Right renal cortex interstitium (tissue), 3 donors: ENCODE measurements around the gene MYL4. TPM values are rescaled to one million over a fixed set of nuclear protein-coding genes. Genes with fewer than 3 reads are reported as not detected.
A peak's percentile ranks its signal among the peaks of the same experiment; 100 is the strongest.
"Not testable (repeated sequence)": the region's sequence is repeated elsewhere in the genome, so short reads cannot be mapped to it uniquely, and the experiment has no call there.

Experiments
- DNase-seq, 3 donors: peaks; one replicate each; pipeline ENCODE4 v3.0.0-alpha.2; 2013; ENCODE audit warnings: low read depth in 3 of 3, low spot score in 2 of 3
- polyA plus RNA-seq, 3 donors: library from polyadenylated mRNA; unstranded; fragments of 120-200 nt; gene quantifications; one replicate each; pipeline ENCODE4 v1.2.1, GENCODE V29; 2013; ENCODE audit not compliant: insufficient read length in 3 of 3

The MYL4 gene
- polyA plus RNA-seq, 3 donors: 3.6 to 6.6 (median 3.9) TPM

DNA sequence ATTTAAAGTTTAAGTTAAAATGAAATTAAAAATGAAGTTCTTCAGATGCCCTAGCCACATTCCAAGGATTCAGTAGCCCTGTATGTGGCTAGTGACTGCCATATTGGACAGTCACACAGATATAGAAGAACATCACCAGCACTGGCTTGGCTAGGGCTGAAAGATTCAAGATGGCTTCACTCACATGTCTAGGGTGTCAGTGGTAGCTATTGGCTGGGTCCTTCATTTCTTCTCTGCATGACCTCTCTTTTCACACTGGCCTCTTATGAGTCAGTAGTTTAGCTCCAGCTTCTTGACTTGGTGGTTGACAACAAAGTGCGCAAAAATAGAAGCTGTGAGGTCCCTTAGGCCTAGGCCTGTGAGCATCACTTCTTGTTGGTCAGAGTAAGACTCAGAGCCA is 18.4 kb upstream of the MYL4 start:
- DNase-seq: no peak

DNA sequence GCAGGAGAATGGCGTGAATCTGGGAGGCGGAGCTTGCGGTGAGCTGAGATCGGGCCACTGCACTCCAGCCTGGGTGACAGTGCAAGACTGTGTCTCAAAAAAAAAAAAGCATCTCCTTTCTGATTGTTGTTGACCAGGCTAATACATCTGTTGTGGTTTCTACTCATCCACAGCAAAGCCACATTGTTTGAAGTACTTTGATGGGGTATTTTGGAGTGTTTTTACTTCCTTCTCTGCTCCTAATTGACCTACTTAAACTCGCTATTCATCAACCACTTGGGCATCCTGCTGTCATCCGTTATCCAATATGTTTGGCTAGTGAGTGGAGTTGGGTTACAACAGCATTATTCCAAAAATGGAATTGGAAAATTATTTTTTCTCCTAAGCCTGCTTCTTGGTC is 16.6 kb upstream of the MYL4 start:
- DNase-seq: no peak

DNA sequence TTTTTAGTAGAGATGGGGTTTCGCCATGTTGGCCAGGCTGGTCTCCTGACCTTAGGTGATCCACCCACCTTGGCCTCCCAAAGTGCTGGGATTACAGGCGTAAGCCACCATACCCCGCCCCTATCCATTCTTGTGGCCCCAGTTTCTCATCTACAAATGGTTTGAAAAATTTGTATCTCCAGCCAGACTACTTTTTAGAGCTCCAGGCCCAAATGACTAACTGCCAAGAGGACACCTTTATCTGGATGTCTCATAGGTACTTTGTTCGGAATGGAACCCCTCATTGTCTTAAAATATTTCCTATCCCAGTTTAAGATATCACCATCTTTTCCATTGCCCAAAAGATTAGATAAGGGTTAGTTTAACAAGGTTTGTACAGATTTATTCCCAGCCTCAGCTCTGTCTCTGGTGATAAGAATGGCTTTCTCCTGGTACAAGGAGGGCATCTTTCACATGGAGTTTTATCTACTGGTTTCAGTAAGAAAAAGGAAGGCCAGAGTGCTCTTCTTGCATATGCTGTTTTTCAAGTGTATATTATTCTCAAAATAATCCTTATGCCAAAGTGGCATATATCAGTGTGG is 15.1 kb upstream of the MYL4 start:
- no peak for DNase-seq

DNA sequence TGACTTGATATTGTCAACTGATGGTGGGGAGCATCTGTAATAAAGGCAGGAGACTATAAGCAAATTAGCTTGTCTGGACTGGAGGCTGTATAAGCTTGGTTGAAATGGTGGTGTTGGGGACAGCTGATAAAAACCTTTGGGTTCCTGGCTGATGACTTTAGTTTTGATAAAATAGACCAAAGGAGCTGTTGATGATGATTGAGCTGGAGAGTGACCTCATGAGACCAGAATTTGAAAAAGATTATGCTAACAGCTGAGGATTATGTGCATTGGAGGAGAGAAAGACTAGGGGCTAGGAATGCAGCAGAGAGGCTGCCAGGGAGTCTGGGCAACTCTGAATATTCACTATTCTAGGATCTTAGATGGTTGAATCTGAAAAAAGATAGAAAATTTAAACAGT is 11.3 kb upstream of the MYL4 start:
- no peak for DNase-seq

DNA sequence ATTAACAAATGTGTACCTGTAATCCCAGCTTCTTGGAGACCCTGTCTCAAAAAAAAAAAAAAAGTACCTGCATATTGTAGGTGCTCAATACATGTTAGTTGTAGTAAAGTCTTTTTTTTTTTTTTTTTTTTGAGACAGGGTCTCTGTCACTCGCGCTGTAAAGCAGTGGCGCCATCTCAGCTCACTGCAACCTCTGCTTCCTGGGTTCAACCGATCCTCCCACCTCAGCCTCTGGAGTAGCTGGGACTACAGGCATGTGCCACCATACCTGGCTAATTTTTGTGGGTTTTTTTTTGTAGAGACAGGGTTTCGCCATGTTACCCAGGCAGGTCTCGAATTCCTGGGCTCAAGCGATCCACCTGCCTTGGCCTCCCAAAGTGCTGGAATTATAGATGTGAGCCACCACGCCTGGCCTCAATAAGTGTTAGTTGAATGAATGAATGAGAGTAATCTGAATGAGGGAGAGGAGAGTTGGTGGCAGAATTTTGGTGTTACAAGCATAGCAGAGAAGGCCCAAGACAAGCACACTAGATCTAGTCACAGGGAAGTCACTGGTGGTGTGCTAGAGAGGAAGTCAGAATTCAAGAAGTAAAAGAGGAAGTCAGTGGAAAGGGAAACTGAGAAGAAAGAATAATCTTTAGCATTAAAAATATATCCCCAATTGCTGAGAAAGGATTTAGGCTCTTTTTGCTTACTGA is 9.4 kb upstream of the MYL4 start:
- no peak for DNase-seq

DNA sequence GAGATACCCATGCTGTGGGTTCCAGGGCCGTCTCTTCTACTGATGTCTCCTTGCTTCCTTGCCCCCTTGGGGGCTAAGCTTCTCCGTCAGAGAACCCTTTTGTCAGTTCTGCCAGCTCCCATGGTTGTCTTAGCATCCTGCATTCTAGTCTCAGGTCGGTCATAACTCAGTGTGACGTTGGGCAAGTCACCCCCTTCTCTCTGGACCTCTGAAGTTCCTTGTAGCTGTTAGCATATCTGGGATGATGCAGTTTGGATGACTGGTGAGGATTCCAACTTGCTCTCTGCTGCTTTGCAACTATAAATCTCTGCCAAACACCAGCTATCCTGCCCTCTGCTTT is 8.9 kb upstream of the MYL4 start:
- no peak for DNase-seq

DNA sequence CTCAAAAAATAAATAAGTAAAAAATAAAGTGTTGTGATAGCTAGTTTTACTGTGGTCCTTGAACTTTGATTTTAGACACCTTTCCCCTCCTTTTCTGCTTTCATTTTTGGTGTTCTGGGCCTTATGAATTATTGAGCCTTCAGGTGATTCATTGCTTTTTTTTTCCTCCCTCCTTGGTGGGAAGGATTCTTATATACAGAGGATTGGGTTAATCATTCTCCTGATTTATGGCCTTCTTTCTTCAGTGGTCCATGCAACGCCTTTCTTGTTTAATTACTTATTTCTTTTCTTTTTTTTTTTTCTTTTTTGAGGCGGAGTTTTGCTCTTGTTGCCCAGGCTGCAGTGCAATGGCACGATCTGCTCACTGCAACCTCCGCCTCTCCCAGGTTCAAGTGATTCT is 8.0 kb upstream of the MYL4 start:
- peak in 1 of 3 donors; percentile 25 for DNase-seq

DNA sequence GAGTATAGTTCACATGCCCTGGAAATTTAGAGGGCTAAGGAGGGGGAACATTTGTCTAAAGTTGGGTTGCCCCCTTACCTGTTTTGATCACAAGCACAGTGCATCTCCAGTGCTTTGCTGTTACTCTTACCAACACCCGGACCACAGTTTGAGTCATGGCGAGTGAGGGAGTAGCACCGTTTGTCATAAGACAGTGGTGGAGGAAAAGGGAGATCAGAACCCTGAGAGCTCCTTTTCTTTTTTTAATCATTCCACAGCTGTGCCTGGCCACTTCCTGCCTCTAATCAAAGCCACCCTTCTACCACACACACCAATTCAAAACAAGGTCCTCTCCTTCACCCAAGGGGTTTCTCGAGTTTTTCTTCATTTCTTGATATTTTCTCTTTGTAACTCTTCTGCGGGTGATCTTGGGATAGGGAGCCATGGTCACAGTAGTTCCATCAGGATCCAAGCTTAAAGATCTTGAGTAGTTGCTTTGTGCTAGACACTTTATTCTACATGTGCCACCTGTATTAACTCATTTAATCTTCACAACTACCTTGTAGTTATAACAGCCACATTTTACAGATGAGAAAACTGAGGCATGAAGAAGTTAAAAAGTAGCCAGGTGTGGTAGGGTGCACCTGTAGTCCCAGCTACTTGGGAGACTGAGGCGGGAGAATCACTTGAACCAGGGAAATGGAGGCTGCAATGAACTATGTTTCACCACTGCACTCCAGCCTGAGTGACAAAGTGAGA is 5.0 kb upstream of the MYL4 start:
- DNase-seq: no peak

DNA sequence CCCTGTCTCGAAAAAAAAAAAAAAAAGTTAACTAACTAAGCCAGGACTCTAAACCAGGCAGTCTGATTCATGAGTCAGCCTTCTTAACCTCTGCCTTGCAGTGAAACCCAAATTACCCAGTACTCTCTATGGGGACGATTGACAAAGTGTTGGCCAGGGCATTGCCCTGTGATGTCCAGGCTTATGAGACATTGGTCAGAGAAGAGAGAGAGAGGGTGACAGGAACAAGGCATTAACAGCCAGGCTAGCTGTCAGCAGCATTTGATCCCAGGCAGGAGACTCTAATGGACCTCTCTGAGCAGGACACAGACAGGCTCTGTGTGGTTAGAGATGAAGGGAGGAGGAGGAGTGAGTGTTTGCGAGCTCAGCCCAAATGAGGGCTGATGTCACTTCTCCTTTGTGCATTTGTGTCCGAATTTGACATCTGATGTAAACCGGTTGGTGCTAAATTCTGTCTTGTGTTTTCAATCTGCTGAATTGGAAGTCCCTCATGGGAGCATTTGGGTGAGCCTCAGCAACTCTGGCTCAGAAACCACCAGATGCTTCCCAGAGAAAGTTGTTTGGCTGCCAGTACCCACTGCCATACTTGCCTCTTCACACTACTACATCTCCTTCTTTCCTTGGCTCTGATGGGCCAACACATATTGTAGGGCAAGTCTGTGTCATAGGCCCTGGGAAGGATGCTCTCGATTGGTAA is 4.3 kb upstream of the MYL4 start:
- peak in 1 of 3 donors; percentile 16 for DNase-seq

DNA sequence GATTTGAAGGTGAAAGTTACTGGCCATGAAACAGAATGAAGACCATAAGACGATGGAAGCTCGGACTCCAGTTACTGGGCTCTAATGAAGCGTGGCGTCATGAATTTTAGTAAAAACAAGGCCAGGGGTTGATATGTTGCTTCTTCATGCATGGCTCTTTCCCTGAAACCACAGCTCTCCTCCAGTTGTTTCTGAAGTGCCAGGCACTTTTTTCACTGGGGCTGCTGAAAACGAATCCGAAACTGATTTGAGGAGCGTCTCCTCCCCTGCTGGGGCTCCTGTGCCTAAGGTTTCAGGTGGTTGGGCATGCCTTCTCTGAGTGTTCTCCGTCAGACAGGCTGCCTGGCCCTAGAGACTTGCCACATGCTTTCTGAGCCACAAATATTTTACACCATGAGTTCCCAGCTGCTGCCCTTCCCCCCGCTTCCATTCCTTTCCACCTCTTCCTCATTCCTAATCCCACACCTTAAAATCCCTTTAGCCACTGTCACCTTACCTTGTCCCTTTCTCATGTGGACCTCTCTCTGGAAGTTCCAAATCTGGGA is 3.7 kb upstream of the MYL4 start:
- no peak for DNase-seq

DNA sequence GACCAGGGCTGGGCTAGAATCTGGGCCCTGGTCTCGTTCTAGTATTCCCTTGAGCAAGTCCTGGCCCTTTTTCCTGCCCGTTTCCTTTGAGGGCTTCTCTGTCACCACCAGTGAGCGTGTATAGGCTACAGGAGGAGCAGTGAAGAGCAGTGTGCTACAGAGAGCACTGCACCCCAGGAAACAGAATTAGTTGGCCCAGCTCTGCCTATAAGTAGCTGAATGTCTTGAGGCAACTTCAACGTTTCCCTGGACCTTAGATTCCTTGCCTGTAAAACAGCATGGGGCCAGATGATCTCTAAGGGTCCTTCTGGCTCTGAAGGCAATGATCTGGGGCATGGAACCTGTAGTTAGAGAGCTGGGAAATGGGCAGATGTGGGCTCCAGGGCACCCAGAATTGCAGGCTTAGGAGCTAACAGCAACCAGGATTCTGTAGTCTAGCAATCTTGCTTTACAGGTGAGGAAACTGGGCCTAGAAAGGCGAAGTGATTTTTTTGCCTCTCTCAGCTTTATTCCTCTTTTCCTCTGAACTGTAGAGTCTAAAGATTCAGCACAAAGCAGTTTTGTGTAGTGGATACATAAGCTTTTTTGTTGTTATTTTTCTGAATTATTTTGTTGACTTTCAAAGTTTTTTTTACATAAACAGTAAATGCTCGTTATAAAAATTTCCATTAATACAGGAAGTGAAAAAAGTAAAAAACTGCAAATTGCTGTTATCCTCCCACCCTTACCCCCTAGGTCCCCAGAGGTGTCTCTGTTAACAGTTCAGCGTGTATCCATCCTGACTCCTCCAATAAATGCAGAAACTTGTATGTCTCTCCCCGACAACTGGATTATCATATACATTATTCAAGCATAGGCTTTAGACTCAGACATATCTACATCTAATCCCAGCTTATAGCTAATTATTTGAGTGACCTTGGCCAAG is 1.7 kb upstream of the MYL4 start:
- DNase-seq: no peak

DNA sequence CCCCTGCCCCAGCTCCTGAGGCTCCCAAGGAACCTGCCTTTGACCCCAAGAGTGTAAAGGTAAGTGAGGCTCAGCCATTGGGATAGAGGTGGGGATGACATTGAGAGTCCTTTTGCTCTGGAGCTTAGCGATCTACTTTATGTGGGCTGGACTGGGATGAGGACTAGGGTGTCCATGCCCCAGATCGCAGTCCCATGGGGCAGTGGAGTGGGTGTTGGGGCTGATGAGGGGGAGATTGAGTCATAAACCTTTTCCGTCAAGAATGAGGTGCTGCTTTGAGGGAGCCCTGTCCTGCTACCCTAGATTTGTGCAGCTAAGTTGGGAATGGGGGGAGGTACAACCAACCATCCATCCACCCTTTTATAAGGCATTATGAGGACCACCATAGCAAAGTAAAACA is 351 bp downstream of the MYL4 start:
- no peak for DNase-seq

DNA sequence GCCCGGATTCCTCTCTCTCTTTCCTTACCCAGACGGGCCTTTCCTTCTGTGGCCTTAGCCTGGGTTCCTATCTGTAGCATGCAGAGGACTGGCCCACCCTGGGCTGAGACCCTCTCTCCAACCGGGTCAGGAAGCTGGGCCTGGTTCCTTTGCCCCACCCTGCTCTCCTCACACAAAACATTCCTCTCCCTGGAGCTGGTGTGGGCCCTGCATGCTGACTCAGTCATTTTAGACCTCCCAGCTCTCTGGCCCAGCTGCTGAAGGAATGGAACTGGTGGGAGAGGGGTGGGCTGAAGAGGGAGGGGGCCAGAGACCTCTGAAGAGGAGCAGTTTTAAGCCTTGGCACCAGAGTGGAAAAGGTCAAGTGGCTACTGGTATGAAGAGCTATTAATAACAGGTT is 957 bp downstream of the MYL4 start:
- no peak for DNase-seq

DNA sequence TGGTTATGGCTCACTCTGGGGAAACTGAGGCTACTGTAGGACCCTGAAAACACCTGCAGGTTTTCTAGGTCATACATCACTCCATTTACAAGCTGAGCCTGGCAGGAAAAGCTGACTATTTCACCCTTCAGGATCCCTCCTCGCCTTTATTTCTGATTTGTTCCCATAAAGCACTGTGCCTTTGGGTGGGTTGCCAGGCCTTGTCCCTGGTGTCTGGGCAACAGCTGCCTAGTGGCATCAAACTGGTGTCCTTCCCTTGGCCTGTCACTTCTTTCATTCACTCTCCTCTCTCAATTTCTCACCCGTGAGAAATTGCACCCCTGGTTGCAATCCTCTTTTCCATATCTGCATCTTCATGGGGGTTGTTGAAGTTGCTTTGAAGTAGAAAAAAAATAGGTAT is 1.6 kb downstream of the MYL4 start:
- DNase-seq: no peak

DNA sequence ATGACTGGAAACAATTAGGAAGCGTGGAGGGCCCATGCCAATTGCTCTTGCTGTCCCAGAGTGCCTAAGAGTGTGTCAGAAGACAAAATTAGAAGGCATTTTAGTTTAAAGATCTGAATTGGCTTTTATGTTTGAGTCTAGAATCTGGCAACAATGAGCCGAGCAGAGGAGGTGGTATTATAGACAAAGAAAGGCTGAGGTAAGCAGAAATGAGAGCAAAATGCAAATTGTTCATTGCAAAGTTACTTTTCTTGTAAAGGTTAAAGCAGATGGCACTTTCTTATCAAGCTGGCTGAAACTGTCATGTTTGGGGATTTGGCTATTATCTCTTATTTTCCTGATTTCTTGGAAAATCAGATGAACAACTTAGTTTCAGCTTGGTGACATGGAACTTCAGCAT is 3.3 kb downstream of the MYL4 start:
- no peak for DNase-seq

DNA sequence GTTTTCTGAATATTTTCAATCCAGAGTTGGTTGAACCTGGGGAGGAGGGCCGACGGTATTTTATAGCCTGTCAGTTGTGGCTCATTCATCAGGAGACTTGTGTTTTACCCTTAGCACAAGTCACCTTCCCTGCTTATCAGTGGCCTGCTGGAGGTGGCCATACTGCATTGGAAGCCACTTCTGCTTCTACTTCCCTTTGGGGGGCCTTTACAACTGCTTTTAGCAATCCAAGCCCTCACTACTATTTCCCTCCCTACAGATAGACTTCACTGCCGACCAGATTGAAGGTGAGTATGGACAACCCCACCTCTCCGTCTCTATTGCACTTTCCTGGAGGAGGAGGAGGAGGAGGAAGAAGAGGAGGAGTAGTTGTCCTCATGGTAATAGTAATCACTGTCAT is 4.4 kb downstream of the MYL4 start:
- no peak for DNase-seq

DNA sequence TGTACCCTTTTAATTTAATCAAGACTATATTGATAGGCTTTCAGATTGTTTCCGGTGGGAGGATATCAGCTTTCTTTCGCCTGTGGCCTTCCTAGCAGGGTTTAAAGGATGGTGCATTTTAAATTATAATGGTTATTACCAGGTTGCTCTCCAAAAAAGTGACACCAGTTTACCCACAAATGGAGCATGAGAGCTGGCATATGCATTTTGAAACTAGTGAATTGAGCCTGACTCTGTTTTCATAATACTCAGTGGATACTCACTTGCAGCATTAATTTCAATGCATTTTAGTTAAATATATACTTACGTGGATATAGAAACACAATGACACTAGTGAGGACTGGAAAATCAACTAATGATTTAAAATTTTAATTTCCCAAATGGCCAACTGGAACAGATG is 5.8 kb downstream of the MYL4 start:
- DNase-seq: no peak

DNA sequence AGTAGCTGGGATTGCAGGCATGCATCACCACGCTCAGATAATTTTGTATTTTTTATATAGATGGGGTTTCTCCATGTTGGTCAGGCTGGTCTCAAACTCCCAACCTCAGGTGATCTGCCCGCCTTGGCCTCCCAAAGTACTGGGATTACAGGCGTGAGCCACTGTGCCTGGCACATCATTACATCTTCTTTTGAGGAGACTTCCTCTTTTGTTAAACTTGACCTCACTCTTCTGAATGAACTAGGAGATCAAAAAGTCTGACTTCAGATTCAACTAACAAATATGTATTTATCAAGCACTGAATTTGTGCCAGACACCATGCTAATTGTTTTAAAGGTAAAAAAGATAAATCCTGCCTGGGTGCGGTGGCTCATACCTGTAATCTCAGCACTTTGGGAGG is 7.7 kb downstream of the MYL4 start:
- DNase-seq: not testable (repeated sequence)

DNA sequence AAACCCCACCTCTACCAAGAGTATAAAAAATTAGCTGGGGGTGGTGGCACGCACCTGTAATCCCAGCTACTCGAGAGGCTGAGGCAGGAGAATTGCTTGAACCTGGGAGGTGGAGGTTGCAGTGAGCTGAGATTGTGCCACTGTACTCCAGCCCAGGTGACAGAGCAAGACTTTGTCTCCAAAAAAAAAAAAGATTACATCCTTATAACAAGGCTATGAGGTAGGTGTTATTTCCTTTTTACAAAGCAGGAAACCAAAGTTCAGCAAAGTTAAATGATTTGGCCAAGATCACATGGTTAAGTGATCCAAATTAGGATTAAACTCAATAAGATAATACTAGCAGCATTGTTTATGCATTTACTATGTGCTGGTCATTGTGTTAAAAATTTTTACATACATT is 8.1 kb downstream of the MYL4 start:
- DNase-seq: not testable (repeated sequence)

DNA sequence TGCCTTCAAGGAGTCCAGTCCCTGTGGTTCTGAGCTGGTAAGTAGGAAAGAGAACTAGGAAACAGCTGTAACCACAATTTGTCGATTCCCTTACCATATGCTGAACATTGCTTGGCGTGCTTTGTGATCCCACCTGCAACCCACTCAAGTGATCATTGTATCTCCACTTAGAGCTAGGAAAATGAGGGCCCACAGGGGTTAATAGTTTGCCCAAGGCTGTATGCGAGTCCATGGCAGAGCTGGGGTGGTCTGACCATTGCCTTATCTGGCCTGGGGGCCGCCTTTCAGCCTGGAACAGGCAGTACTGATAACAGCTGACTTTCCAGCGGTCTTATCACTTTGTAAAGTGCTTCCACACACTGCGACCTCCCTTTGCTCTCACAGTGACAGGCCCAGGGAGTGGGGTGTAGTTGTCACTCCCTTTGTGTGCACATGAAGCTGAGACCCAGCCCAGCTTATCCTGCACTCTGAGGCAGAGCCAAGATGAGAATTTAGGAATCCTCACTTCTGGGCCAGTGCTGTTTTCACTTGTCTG is 9.8 kb downstream of the MYL4 start:
- DNase-seq: no peak
